Fibroblast of lung (primary cell): ENCODE measurements around the gene HOXD11. TPM values are rescaled to one million over a fixed set of nuclear protein-coding genes. Genes with fewer than 3 reads are reported as not detected.

Experiments used
- DNase-seq, 2 donors: peaks; one replicate each; pipeline versions ENCODE4 v3.0.0 to v3.0.0-alpha.2; 2010; ENCODE audit warnings: low read depth in 2 of 2
- H2AFZ ChIP-seq: 2 replicates; pipeline ENCODE4 v1.5.1; 2012; ENCODE audit warnings: low read length, control low read depth, inconsistent platforms
- H3K27ac ChIP-seq: 2 replicates; pipeline ENCODE4 v1.5.1; 2011; ENCODE audit warnings: low read length, control low read depth; ENCODE audit not compliant: insufficient read depth
- H3K27me3 ChIP-seq: 2 replicates; pipeline ENCODE4 v1.5.1; 2011; ENCODE audit warnings: mild to moderate bottlenecking, low read length; ENCODE audit not compliant: control insufficient read depth, insufficient read depth
- H3K36me3 ChIP-seq: 2 replicates; pipeline ENCODE4 v1.5.1; 2011; ENCODE audit warnings: low read length; ENCODE audit not compliant: control insufficient read depth, insufficient read depth
- H3K4me1 ChIP-seq: 2 replicates; pipeline ENCODE4 v1.5.1; 2011; ENCODE audit warnings: low read length; ENCODE audit not compliant: control insufficient read depth, insufficient read depth; ENCODE audit errors: extremely low read depth
- H3K4me2 ChIP-seq: 2 replicates; pipeline ENCODE4 v1.5.1; 2011; ENCODE audit warnings: low read length, control low read depth; ENCODE audit not compliant: insufficient read depth; ENCODE audit errors: extremely low read depth
- H3K4me3 ChIP-seq, 4 experiments: fragments of 200-600 bp in 1 of 4; sonication (generic) in 1 of 4; replicated peaks in 1 of 4; 2 replicates each; pipeline ENCODE4 v1.5.1; 2011 to 2016; ENCODE audit warnings: low read length in 4 of 4, low read depth in 3 of 4, mild to moderate bottlenecking in 3 of 4, control low read depth in 2 of 4, inconsistent platforms in 1 of 4, mixed read lengths in 1 of 4; ENCODE audit not compliant: insufficient read depth in 1 of 4; ENCODE audit errors: control extremely low read depth in 1 of 4
- H3K79me2 ChIP-seq: 2 replicates; pipeline ENCODE4 v1.5.1; 2012; ENCODE audit warnings: mild to moderate bottlenecking, low read length, inconsistent platforms; ENCODE audit not compliant: control insufficient read depth, insufficient read depth
- H3K9ac ChIP-seq: 2 replicates; pipeline ENCODE4 v1.5.1; 2011; ENCODE audit warnings: mild to moderate bottlenecking, low read length, control low read depth; ENCODE audit not compliant: insufficient read depth
- H3K9me3 ChIP-seq: 2 replicates; pipeline ENCODE4 v1.5.1; 2012; ENCODE audit warnings: low read depth, low read length; ENCODE audit not compliant: control insufficient read depth, insufficient read depth
- H4K20me1 ChIP-seq: 2 replicates; pipeline ENCODE4 v1.5.1; 2011; ENCODE audit warnings: low read length; ENCODE audit not compliant: control insufficient read depth, insufficient read depth; ENCODE audit errors: extremely low read depth
- CTCF ChIP-seq, 2 donors: IDR thresholded peaks in 1 of 2; conservative IDR thresholded peaks in 1 of 2; 1 replicate in 1 of 2; 2 replicates in 1 of 2; pipeline ENCODE4 v1.5.1; 2011 to 2012; ENCODE audit warnings: low read length in 2 of 2, control low read depth in 1 of 2, inconsistent platforms in 1 of 2, low read depth in 1 of 2, mild to moderate bottlenecking in 1 of 2
- EZH2 ChIP-seq: IDR thresholded peaks from 2 replicates; pipeline ENCODE4 v1.5.1; 2012; ENCODE audit warnings: low read length, control low read depth, mild to moderate bottlenecking; ENCODE audit errors: missing control alignments
- polyA plus RNA-seq, 2 donors: library from polyadenylated mRNA; depleted of rRNA in 1 of 2; stranded (reverse) in 1 of 2; unstranded in 1 of 2; fragments of >200 nt; gene quantifications; 2 replicates each; pipeline ENCODE4 v1.2.1, GENCODE V29; 2011 to 2012; ENCODE audit warnings: missing spikeins in 1 of 2
- total RNA-seq: library from RNA; depleted of rRNA; stranded (reverse); fragments of >200 nt; gene quantifications from 2 replicates; pipeline ENCODE4 v1.2.1, GENCODE V29; 2014

The HOXD11 gene
- total and polyA plus RNA-seq, 2 donors (not counting 1 experiment from before 2014, with no cell fraction given), result not detected

DNA sequence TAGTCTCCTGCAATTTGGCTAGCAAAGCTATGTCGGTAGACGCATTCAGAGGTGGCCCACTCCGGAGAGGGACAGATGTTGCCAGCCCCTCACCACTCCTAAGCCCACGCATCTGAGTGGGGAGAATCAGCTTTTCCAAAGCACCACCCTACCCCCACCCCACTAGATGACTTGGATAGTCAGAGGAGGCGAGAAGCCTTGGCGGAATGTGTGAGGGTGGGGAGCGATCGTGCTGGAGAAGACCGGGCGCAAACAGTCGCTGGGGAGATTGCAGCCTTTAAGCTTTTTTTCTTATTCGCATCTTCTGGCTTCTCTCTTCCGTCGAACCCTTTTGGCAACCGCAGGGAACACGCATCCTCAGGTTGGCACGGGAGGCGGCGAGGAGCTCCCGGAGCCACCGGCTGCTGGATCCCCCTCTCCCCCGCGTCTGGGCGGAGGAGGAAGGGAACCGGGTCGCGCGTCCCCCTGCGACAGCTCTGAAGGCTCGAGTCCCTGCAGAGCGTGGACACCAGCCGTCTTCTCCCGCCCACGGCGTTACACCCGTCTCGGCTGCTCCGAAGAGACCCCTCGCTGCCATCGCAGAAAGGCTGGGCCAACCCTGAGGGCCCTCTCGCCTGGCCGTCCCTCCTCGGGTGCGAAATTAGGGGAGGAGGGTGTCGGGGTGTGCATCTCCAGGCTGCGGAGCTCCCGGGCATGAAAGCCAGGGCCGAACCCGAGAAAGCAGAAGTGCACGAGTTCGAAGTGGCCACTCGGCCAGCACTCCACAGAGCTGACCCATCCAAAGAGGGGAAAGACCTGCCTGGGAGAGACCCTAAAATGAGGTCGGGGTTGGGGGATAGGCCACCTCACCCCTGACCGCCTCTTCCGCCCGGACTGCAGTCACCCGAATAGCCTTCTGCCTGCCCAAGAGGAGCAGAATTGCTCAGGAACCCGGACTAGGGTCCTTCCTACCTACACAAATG lies 35.5 kb upstream of the HOXD11 start:
- Histone ChIP-seq H2AFZ (no peak overlapping the region), H3K27ac (no peak overlapping the region), H3K27me3 (peaks cover 51% of the 10 kb centered on the region), H3K9ac (no peak overlapping the region), H4K20me1 (no peaks in the 10 kb centered on the region), H3K4me2 (no peak overlapping the region), H3K4me3 (no peak overlapping the region), H3K4me1 (no peaks in the 10 kb centered on the region), H3K79me2 (no peaks in the 10 kb centered on the region), H3K9me3 (no peaks in the 10 kb centered on the region), H3K36me3 (no peaks in the 10 kb centered on the region)
- TF ChIP-seq EZH2 (peak; percentile 75), CTCF (conservative IDR thresholded peaks at IDR 0.05 in 1 of 2, IDR thresholded peaks at IDR 0.05 in 1 of 2; ENCODE audit: low read depth in 1 of 2, low read length in 2 of 2) (no peak)
- no peak for DNase-seq

GRCh38 chr2:176072292-176072669 lies 34.8 kb upstream of the HOXD11 start:
- no peak overlapping the region for H3K4me3 ChIP-seq
- H3K36me3 ChIP-seq, result no peaks in the 10 kb centered on the region
- no peaks in the 10 kb centered on the region for H3K4me1 ChIP-seq
- H3K9me3 ChIP-seq, result no peaks in the 10 kb centered on the region
- peaks cover 56% of the 10 kb centered on the region for H3K27me3 ChIP-seq
- H3K9ac ChIP-seq, result no peak overlapping the region
- no peak overlapping the region for H2AFZ ChIP-seq
- H3K4me2 ChIP-seq, result no peak overlapping the region
- H3K79me2 ChIP-seq, result no peaks in the 10 kb centered on the region
- DNase-seq, result no peak
- H3K27ac ChIP-seq, result no peak overlapping the region
- no peaks in the 10 kb centered on the region for H4K20me1 ChIP-seq
- TF ChIP-seq CTCF (conservative IDR thresholded peaks at IDR 0.05 in 1 of 2, IDR thresholded peaks at IDR 0.05 in 1 of 2; ENCODE audit: low read depth in 1 of 2, low read length in 2 of 2) (no peak), EZH2 (no peak)

GRCh38 chr2:176072951-176073904 lies 33.9 kb upstream of the HOXD11 start:
- no peaks in the 10 kb centered on the region for H4K20me1 ChIP-seq
- no peaks in the 10 kb centered on the region for H3K79me2 ChIP-seq
- no peaks in the 10 kb centered on the region for H3K36me3 ChIP-seq
- no peak overlapping the region for H2AFZ ChIP-seq
- no peaks in the 10 kb centered on the region for H3K4me1 ChIP-seq
- H3K9me3 ChIP-seq, result no peaks in the 10 kb centered on the region
- no peak overlapping the region for H3K4me3 ChIP-seq
- peaks cover 58% of the 10 kb centered on the region for H3K27me3 ChIP-seq
- H3K4me2 ChIP-seq, result no peak overlapping the region
- no peak for DNase-seq
- H3K9ac ChIP-seq, result no peak overlapping the region
- TF ChIP-seq CTCF (conservative IDR thresholded peaks at IDR 0.05 in 1 of 2, IDR thresholded peaks at IDR 0.05 in 1 of 2; ENCODE audit: low read depth in 1 of 2, low read length in 2 of 2), result no peak
- TF ChIP-seq EZH2, result peak; percentile 57
- no peak overlapping the region for H3K27ac ChIP-seq
